HG02884 (cell line): ENCODE measurements around the gene RAB8A.
A peak's percentile ranks its signal among the peaks of the same experiment; 100 is the strongest.
"Not testable (repeated sequence)": the region's sequence is repeated elsewhere in the genome, so short reads cannot be mapped to it uniquely, and the experiment has no call there.

Source experiments
- ATAC-seq: cut with Tn5 transposase; IDR thresholded peaks from one replicate; pipeline ENCODE4 v1.9.1; 2021; ENCODE audit warnings: mild to moderate bottlenecking, moderate library complexity; ENCODE audit not compliant: unreplicated experiment

RAB8A gene

DNA sequence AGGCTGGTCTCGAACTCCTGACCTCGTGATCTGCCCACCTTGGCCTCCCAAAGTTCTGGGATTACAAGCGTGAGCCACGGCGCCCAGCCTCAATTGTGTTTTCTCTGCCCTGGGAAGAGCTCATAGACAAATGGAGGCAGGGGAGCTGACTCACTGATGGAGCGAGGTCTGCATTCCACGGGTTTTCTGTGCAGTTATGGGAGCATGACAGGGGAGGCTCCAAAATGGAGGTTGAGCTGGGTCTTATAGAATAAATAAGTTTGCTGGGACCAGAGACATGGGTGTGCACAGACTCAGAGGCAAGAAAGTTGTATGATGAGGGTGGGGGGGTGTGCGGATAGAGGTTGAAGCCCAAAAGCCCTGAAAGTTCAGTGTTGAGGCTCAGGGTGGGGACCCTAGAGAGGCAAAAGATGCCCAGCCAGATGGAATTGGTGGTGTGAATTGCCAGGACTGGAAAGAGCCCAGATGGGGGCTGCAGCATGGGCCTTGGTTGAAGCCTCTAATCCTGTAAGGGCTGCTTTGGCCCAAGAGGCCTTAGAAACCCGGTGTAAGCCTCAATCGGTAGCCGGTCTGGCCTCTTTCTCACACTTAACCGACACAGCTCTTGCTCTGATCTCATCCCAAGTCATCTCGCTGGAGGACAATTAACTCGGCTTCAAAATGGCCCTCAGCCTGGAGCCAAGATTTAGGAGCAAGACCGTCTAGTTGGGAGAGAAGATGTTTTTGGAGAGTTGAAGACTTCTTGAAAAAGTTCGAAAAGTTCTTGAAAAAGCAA, 33.5 kb upstream of the RAB8A start:
- ATAC-seq: no peak

DNA sequence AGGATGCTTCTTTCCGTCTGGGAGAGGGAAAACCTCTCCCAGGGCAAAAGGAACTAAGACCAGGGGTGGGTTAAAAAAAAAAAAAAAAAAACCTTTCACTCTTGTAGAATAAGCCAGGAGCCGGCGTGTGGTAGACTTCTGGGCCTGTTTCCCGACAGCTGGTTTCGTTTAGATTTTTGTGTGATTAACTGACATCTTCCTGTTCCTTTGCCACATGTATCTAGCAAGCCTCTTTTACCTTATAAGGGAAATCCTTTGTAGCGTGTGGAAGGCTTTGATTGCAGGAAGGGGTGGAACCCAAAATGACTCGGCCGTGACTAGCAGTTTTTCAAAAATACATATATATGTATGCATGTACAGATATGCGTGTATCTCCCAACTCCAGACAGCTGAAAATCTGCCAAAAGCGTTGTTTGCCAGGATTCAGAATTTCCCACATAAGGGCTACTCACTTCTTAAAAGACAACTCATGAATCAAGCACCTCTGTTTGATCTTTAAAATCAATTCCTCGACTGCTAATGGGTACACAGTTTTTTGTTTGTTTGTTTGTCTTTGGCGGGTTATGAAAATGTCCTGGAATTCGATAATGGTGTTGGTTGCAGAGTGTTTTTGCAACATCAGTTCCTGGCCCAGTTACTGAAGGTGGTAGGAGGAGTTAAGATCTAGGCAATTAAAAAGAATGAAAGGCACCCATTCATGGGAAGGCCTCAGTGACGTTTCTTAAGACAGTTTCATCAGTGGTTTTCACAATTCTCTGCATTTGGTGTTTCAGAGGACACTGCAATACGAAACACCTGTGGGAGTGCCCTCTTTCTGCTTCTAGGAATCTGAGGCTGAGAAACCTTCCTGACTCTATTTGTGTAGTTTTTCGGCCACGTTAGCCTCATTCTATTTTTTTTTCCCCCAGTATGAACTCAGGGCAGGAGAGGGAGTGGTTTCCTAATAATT, 32.7 kb upstream of the RAB8A start:
- ATAC-seq: peak; percentile 36

- ATAC-seq: no peak
These were observed 27.5 kb upstream of the RAB8A start for GRCh38 chr19:16084067-16084685.

- ATAC-seq: no peak
These were observed 26.6 kb upstream of the RAB8A start for GRCh38 chr19:16085115-16085514.

DNA sequence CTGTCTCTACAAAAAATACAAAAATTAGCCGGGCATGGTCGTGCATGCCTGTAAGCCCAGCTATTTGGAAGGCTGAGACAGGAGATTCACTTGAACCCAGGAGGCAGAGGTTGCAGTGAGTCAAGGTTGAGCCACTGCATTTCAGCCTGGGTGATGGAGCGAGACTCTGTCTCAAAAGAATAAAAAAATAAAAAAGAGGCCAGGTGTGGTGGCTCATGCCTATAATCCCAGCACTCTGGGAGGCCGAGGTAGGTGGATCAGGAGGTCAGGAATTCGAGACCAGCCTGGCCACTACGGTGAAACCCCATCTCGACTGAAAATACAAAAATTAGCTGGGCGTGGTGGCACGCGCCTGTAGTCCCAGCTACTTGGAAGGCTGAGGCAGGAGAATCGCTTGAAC, 24.3 kb upstream of the RAB8A start:
- ATAC-seq: not testable (repeated sequence)

DNA sequence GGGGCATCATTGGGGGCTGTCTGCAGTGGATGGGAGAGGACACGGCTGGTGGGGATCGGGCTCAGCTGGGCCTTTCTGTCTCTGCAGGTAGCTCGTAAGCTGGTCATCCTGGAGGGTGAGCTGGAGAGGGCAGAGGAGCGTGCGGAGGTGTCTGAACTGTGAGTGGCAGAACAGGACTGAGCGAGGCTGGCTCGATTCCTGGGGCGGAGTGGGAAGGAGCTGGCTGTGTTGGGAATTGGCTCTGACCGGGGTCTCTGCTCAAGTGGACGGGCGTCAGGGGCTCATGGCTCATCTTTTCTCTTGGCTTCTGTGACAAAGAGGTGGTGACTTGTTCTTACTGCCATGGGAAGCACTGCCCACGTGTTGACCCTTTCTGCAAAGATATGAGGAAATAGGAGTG, 23.7 kb upstream of the RAB8A start:
- no peak for ATAC-seq

- ATAC-seq: no peak
These were observed 23.2 kb upstream of the RAB8A start for GRCh38 chr19:16088351-16089009.

DNA sequence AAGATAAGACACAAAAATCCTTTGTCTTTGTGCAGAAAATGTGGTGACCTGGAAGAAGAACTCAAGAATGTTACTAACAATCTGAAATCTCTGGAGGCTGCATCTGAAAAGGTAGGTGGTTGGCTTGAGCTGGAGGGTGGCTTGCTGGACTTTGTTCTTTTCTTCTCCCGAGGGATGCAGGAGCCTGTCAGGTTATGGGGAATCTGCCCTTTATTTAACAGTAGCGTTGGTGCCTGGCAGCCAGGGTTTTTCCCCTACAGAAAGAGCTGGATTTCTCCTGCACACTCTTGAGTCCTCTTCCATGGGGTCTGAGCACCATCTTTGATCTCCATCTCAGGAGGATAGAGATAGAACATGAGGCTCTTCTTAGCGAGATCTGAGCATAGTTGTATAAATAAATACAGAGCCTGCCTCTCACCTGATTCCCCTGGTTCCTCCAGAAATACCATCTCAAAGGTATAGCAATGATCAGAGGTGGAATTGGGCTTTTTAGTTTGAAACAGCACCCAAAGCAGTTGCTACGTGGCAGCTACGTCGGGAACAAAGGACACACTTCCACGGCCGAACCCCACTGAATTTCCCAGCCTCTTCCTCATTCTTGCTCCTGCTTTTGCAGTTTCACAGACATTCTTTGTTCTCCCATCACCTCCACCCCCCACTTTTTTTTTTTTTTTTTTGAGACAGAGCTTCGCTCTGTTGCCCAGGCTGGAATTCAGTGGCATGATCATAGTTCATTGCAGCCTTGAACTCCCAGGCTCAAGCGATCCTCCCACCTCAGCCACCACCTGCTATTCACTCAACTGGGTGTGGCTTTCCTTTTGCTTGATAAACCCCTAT, 22.5 kb upstream of the RAB8A start:
- no peak for ATAC-seq

- ATAC-seq: no peak
These were observed 19.9 kb upstream of the RAB8A start for GRCh38 chr19:16091546-16092475.

GRCh38 chr19:16094360-16095070, 17.2 kb upstream of the RAB8A start:
- no peak for ATAC-seq

DNA sequence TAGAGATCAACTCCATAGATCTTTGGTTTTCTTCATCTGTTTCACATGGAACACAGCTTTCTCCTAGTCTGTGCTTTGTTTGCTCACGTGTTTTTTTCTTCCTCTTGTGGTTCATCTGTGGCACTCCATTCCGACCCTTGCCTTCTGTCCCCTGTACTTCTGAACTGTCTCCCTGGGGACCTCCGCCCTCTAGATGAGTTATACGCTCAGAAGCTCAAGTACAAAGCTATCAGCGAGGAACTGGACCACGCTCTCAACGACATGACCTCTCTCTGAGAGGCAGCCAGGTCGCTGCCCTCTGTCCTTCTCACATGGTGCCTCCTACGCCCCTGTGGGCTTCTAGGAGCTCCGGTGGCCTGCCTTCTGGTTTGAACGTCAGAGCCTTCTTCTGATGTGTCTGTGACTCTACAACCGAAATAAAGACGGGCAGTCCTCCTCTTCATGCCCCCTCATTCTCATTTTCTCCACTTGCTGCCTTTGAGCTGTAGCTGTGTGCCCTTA, 16.6 kb upstream of the RAB8A start:
- ATAC-seq: no peak

DNA sequence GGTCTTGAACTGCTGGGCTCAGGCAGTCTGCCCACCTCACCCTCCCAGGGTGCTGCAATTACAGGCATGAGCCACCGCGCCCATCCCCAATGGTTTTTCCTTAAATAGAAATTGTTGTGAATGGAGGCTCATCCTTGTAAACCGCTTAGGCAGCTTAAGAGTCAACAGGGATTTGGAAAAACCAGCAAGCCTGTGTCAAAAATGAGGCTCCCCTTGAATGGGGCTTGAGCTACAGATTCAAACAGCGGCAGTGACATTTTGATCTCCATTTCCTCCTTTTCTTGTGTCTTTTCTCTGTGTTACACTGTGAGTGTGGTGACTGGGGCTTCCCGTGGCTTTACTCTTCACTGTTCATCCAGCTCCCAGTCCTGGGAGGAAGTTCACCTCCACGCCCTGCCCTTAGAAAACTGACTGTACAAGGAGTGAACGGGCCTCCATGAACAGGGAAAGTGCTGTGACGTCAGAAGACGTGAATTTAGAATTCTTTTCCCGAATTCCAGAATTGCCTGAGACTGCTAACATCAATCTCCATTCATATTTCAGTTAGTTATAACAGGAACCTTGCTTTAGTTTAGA, 15.3 kb upstream of the RAB8A start:
- no peak for ATAC-seq

DNA sequence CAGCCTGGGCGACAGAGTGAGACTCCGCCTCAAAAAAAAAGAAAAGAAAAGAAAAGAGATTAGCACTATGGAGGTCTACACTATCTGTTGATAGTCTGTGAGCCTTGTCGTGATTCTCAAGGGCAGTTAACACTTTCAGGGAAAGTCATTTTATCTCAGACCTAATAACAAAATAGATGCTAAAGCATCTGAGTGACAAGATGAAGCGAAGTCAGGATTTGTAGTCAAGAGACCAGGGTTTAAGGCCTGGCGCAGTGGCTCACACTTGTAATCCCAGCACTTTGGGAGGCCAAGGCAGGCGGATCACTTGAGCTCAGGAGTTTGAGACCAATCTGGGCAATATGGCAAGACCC, 13.3 kb upstream of the RAB8A start:
- ATAC-seq: no peak

DNA sequence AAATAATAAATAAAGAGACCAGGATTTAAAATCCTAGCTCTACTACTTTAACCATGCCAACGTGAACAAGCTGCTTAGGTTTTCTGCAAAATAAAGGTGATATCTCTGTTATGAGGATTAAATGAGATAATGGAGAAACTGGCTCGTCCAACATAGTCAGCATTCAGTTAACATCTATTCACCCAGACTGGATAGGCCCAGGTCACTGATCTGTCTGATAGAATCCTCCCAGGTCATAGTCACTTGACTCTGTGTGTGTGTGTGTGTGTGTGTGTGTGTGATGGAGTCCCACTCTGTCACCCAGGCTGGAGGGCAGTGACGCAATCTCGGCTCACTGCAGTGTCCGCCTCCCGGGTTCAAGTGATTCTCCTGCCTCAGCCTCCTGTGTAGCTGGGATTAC, 12.9 kb upstream of the RAB8A start:
- no peak for ATAC-seq

- not testable (repeated sequence) for ATAC-seq
These were observed 12.2 kb upstream of the RAB8A start for GRCh38 chr19:16099314-16099965.

- ATAC-seq: no peak
These were observed 11.2 kb upstream of the RAB8A start for GRCh38 chr19:16100524-16100923.

DNA sequence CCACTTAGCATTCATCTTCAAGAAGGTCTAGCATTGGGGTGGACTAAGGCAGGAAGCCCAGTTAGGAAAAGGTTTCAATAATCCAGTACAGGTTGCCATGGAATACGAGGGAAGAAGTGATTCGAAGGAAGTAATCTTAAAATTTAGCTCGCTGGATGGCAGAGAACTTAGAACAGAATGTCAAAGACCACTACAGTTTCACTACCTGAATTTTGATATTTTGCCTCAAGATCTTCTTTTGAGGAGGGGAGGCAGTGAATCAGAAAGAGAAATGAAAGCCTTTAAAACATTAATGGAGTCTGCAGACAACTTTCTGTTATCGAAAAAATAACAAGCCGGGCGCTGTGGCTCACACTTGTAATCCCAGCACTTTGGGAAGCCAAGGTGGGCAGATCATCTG, 7.0 kb upstream of the RAB8A start:
- no peak for ATAC-seq
